IPS-NIHi7 (cell line): ENCODE results near the gene WDR90.
"Not testable (repeated sequence)": the region's sequence is repeated elsewhere in the genome, so short reads cannot be mapped to it uniquely, and the experiment has no call there.

Experiments used
- DNase-seq: peaks from one replicate; pipeline ENCODE4 v3.0.0; 2012; ENCODE audit warnings: mixed read lengths; ENCODE audit errors: extremely low spot score

The WDR90 gene

GRCh38 chr16:689175-689897, 40.2 kb downstream of the WDR90 start:
- DNase-seq, result no peak

DNA sequence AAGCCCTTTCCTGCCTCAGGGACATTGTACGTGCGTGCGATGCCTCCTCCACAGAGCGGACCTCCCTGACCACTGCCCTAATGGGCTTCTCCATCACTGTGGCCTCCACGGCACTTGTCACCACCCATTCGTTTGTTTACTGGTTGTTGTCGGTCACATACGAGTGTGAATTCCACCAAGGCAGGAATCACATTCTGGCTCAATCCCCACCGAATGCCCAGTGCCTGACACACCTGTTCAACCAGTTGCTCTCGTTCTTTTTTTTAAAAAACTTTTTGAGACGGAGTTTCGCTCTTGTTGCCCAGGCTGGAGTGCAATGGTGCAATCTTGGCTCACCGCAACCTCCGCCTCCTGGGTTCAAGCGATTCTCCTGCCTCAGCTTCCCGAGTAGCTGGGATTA, 42.1 kb downstream of the WDR90 start:
- DNase-seq, result not testable (repeated sequence)

DNA sequence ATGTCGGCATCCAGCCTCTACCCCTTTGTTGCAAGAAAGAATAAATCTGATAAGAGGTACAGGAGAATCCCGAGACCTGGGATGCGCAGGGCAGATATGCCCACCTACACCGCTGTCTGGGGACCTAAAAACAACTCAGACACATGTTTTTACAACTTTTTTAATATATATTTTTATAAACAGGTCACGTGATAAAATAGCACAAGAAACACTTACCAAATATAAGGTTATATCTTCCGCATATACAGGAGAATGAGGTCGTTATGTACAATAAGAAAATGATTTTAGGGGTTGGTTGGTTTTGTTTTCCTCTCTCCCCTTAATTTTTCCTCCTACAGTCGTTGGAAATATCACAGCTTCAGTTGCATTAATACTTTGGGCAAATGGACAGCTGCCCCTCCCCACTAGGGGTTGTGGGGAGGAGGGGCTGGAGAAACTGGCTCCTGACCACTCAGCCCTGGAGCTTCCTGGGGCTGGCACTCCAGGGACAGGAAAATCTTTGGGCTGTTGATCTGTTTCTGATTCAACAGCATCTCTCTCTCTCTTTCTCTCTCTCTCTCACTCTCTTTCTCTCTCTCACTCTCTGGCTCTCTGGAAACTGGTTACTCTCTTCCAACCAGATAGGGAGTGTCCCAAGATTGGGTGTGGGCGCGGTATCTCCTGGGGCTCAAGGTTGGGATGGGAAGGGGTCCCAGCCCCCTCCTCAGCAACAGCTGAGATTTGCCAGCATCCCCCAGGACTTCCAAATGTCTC, 43.4 kb downstream of the WDR90 start:
- DNase-seq, result no peak

- DNase-seq, result no peak
Measured at GRCh38 chr16:693364-693763, 44.2 kb downstream of the WDR90 start.

DNA sequence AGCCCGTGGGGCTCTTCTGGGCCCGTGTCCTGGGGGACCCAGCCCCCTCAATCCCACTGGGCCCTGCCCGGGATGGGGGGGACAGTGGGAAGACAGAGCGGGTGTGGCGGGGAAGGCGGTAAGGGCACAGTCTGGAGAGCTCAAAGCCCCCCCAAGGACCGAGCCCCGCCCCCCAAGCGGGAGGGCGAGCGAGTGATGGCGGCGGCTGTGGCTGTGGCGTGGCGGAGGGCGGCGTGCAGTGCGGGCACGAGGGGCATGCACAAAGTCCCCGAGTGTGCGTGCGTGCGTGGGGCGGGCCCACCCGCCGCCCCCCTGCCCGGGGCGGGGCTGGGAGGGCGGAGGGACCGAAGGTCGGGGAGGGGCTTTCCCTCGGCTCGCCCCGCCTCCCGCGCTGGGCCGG, 44.6 kb downstream of the WDR90 start:
- no peak for DNase-seq

GRCh38 chr16:694187-694862, 45.2 kb downstream of the WDR90 start:
- DNase-seq, result no peak

GRCh38 chr16:694863-695354, 45.7 kb downstream of the WDR90 start:
- DNase-seq, result peak; percentile 77

- DNase-seq, result no peak
Measured at GRCh38 chr16:695355-696089, 46.4 kb downstream of the WDR90 start.

- no peak for DNase-seq
Measured at GRCh38 chr16:698911-699671, 49.9 kb downstream of the WDR90 start.

DNA sequence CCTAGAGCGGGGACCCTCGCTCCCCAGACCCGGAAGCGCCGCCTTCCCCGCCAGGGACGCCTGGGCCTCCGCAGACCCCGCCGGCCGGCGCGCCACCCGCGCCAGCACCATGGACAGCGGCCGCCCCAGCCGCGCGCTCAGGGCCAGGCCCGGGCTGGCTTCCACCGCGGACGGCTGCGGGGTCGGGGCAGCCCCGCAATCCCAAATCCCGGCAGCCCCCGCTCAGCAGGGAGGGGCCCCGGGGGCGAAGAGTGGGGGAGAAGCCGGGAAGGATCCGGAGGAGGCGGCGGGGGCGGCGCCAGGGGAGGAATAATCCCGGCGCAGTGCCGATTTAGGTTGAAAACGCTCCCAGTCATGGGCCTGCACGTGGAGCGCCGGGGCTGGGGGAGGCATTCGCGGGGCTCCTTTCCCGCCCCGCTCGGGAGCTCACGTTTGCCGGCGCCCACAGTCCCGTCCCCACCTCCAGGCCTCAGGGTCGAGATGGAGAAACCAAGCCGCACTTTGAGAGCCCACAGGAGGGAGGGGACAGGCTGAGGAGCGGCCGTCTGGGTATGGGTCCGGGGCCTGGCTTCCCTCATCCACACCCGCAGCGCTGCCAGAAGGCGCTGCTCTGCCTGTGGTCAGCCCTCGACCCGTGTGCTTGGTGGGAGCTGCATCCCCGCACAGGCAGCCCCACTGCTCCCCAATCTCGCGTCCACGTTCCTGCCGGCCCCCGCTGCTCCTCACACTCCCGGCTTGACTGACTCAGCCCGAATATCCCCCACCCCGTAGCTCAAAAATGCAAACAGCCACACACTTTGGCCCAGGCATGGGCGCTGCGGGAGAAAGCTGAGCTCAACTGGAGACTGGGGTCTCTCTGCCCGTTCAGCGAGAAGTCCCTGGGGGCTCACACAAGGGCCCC, 51.8 kb downstream of the WDR90 start:
- peak; percentile 78 for DNase-seq

- DNase-seq, result no peak
Measured at GRCh38 chr16:702341-702740, 53.2 kb downstream of the WDR90 start.

DNA sequence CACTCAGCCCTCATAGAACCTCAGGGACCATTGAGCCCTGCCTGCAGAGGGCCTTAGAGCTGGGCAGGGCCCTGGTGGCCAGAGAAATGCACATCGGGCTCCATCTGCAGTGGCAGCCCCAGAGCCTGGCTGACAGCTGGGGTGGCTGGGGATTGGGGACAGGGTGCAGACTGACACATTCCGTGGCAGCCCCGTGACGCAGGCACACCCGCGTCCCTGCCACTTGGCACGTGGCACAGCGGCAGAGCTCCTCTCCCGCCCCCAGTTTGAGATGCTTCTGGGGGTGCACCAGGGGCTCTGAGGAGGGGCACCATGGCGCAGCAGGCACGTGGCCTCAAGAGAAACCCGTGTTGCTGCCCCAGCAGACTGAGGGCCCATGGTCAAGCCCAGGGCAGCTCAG, 54.2 kb downstream of the WDR90 start:
- no peak for DNase-seq

DNA sequence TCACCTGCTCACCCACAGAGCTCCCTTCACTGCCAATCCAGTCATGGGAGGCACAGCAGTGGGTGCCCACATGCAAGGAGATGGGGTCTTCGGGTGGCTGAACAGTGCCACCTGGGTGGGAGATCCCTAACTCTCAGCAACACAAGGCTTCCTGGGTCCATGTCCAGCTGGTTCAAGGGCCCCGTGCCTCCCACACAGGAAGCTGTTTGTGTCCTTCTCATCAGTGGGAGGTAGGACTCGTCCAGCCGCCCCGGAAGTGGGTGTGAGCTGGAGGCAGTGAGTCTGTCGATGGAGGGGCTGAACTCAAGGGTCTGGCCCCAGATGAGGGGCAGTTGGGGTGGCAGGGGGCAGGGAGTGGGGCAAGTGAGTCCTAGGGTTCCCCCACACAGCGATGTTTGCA, 54.9 kb downstream of the WDR90 start:
- DNase-seq, result no peak

DNA sequence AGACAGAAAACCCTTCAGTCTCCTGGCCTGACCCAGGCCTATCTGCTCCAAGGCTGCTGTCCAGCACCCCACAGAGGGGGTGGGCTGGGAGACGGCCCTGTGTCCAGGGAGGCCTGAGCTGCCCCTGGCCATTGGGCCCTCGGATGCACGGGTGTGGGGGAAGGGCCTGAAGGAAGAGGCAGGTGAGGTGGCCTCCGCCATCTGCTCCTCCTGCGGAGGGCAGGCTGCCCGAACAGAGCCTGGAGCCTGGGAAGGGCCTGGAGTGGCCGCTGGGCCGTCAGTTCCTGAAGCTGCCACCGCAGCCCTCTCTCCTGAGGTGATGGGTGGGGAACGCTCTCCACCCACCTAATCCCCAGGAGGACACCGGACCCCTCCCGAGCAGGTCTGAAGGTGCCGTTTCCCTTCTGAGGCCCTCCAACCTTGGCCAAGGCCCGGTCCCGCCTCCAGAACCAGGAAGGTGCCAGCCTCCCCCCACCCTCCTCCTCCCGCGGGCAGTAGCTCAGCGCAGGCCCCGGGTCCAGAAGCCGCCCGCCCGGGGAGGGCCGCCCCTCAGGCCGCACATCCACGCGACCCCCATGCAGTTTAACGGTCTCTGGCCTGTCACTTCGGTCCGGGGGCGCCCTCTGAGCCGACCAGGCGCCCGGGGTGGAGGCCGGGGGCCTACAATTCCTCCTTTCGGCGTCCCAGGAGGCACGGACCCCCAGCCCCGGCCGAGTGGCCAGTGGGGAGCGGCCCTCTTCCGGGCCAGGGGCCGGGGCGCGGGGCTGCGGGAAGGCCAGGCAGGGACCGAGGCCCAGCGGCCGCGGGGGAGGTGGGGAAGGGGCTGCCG, 55.6 kb downstream of the WDR90 start:
- DNase-seq, result no peak

DNA sequence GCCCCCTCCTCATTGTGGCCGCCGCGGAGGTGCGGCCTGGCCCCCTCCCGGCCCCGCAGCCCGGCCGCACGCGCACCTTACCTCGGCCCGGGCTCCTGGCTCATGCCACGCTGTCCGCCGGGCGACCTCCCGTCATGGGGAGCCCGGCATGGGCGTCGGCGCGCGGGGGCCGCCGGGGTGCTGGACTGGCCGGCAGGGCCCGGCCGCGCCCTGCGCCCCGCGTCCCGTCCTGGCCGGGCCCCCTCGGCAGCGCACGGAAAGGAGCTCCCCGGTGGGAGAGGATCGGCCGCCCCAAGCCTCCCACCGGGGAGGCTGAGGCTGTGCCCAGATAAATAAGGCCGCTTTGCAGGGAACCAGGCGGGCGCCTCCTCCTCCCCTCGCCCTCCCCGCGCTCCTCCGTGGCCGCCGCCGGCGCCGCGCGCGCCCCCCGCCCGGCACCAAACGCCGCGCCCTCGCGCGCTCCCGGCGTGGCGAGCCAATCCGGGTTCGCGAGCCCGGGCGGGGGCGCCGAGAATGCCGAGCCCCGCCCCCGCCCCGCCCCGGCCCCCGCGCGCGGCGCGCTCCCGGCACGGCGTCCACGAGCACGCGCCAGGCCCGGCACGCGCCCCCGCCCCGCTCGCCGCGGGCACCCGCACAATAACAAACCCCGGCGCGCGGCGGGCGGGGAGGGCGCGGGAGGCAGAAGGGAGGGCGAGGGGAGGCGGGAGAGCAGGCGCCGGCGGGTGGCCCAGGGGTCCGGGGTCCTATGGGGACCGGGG, 56.4 kb downstream of the WDR90 start, which contains the start of gene FBXL16:
TSS of gene FBXL16 (minus strand) at position 371 of the 758 bp plus-strand sequence. CDS start 8,396 bp downstream, outside the sequence.
- DNase-seq, result peak; percentile 71

GRCh38 chr16:706189-707061, 57.3 kb downstream of the WDR90 start:
- no peak for DNase-seq

DNA sequence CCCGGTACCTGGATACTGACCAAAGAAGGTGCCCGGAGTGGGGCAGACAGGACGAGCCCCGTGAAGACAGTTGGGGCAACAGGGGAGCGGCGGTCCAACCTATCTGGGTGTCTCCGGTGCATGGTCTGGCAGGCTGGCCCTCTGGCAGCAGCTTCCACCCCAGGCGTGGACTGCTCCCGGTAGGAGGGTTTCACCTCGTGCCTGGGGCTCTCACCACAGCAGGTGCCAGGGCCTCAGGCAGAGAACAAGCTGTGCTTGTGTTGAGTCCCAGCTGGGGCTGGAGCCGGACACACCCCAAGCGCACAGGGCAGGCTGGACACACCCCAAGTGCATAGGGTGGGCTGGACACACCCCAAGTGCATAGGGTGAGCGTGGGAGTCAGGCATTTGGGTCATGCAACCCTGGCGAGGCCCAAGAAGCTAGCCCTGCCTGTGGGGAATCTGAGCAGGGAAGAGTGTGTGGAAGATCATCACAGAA, 57.9 kb downstream of the WDR90 start:
- DNase-seq, result no peak
